BJ (cell line): ENCODE data around the gene EPB41L3. TPM values are rescaled to one million over a fixed set of nuclear protein-coding genes. Genes with fewer than 3 reads are reported as not detected.

Experiments used
- CTCF ChIA-PET: fragments of 350-600 bp; formaldehyde crosslinking; extraction: SDS; loops from one replicate; lab custom pipeline; 2021; ENCODE audit warnings: antibody characterized with exemption, inconsistent platforms; lab: Yijun Ruan, JAX
- POLR2A ChIA-PET: fragments of 300-600 bp; sonication (Branson Sonifier 250); formaldehyde crosslinking; extraction: SDS; loops from one replicate; lab custom pipeline; 2021; ENCODE audit warnings: antibody characterized with exemption; lab: Charles Lee
- DNase-seq: peaks from one replicate; pipeline ENCODE4 v3.0.0-alpha.2; 2011; ENCODE audit warnings: low read depth
- H3K27me3 ChIP-seq: 2 replicates; pipeline ENCODE4 v1.6.0; 2011; ENCODE audit warnings: low read length; ENCODE audit not compliant: control insufficient read depth, insufficient read depth
- H3K36me3 ChIP-seq: 2 replicates; pipeline ENCODE4 v1.5.1; 2011; ENCODE audit warnings: low read length; ENCODE audit not compliant: control insufficient read depth, insufficient read depth
- H3K4me3 ChIP-seq: 2 replicates; pipeline ENCODE4 v1.5.1; 2011; ENCODE audit warnings: low read depth, mild to moderate bottlenecking, control low read depth, low read length
- CTCF ChIP-seq: IDR thresholded peaks from 2 replicates; pipeline ENCODE4 v1.5.1; 2011; ENCODE audit warnings: low read depth, mild to moderate bottlenecking, control low read depth, inconsistent platforms, low read length, moderate library complexity; ENCODE audit not compliant: insufficient read depth
- polyA plus RNA-seq: library from polyadenylated mRNA; depleted of rRNA; stranded (reverse); fragments of >200 nt; gene quantifications from 2 replicates; pipeline ENCODE4 v1.2.3, GENCODE V29; 2011

Gene EPB41L3
- polyA plus RNA-seq, 1 experiment, result 4.6 TPM

GRCh38 chr18:5556310-5556974 is 12.6 kb upstream of the EPB41L3 start:
- H3K36me3 ChIP-seq, result no peaks in the 10 kb centered on the region
- ChIA-PET CTCF (interaction anchor here (0.6 kb wide), 2 partner anchors 13 to 317 kb away, joined by 3 to 5 read pairs; no protein-coding TSS in a partner anchor), POLR2A (interaction anchor here (0.5 kb wide), 1 partner anchor 8 kb away, joined by 7 read pairs; no protein-coding TSS in a partner anchor)
- H3K4me3 ChIP-seq, result no peak overlapping the region
- no peak for TF ChIP-seq CTCF
- DNase-seq, result no peak
- H3K27me3 ChIP-seq, result no peaks in the 10 kb centered on the region

- DNase-seq, result no peak
- H3K4me3 ChIP-seq, result no peak overlapping the region
- POLR2A ChIA-PET, result no interaction called here
- CTCF ChIA-PET, result no interaction called here
- H3K27me3 ChIP-seq, result no peaks in the 10 kb centered on the region
- TF ChIP-seq CTCF, result no peak
- H3K36me3 ChIP-seq, result no peaks in the 10 kb centered on the region
Observed at GRCh38 chr18:5554629-5555028, 10.8 kb upstream of the EPB41L3 start.

- no peaks in the 10 kb centered on the region for H3K27me3 ChIP-seq
- TF ChIP-seq CTCF, result peak; percentile 73
- ChIA-PET CTCF (interaction anchor here (0.5 to 1.3 kb wide), 4 partner anchors 11 to 89 kb away, joined by 3 to 10 read pairs (median 4); no protein-coding TSS in a partner anchor), POLR2A (no interaction called here)
- no peak for DNase-seq
- H3K36me3 ChIP-seq, result no peaks in the 10 kb centered on the region
- H3K4me3 ChIP-seq, result no peak overlapping the region
Observed at GRCh38 chr18:5546660-5547059, 2.9 kb upstream of the EPB41L3 start.

GRCh38 chr18:5543036-5543680 is 639 bp downstream of the EPB41L3 start:
- ChIA-PET CTCF (no interaction called here), POLR2A (no interaction called here)
- no peak for TF ChIP-seq CTCF
- DNase-seq, result no peak
- no peaks in the 10 kb centered on the region for H3K27me3 ChIP-seq
- H3K36me3 ChIP-seq, result no peaks in the 10 kb centered on the region
- peak overlapping the region; percentile 56 for H3K4me3 ChIP-seq

- TF ChIP-seq CTCF, result no peak
- H3K27me3 ChIP-seq, result no peaks in the 10 kb centered on the region
- ChIA-PET CTCF (no interaction called here), POLR2A (no interaction called here)
- no peaks in the 10 kb centered on the region for H3K36me3 ChIP-seq
- DNase-seq, result no peak
- peak overlapping the region; percentile 56 for H3K4me3 ChIP-seq
Observed at GRCh38 chr18:5542515-5543035, 1.2 kb downstream of the EPB41L3 start.
